IPS-20b (cell line): ENCODE data around the gene ALPL.
A peak's percentile ranks its signal among the peaks of the same experiment; 100 is the strongest.

Source experiments
- H3K27ac ChIP-seq: one replicate; pipeline ENCODE4 v1.5.1; 2013; ENCODE audit warnings: low read length
- H3K27me3 ChIP-seq: 2 replicates; pipeline ENCODE4 v1.6.1; 2013; ENCODE audit warnings: mild to moderate bottlenecking, low read length, inconsistent platforms; ENCODE audit not compliant: insufficient read depth
- H3K36me3 ChIP-seq: 2 replicates; pipeline ENCODE4 v1.6.1; 2013; ENCODE audit warnings: low read depth, mild to moderate bottlenecking, inconsistent platforms, low read length, moderate library complexity; ENCODE audit not compliant: insufficient read depth
- H3K4me1 ChIP-seq: 2 replicates; pipeline ENCODE4 v1.6.1; 2013; ENCODE audit warnings: mild to moderate bottlenecking, control low read depth, inconsistent platforms, low read length, moderate library complexity; ENCODE audit not compliant: insufficient read depth
- H3K4me3 ChIP-seq: 2 replicates; pipeline ENCODE4 v1.5.1; 2013; ENCODE audit warnings: mild to moderate bottlenecking, low read length, inconsistent platforms
- H3K9ac ChIP-seq: 2 replicates; pipeline ENCODE4 v1.6.1; 2013; ENCODE audit warnings: low read depth, mild to moderate bottlenecking, inconsistent platforms, low read length, moderate library complexity
- H3K9me3 ChIP-seq: 2 replicates; pipeline ENCODE4 v1.6.1; 2013; ENCODE audit warnings: mild to moderate bottlenecking, low read depth, low read length, inconsistent platforms; ENCODE audit not compliant: insufficient read depth

ALPL gene

DNA sequence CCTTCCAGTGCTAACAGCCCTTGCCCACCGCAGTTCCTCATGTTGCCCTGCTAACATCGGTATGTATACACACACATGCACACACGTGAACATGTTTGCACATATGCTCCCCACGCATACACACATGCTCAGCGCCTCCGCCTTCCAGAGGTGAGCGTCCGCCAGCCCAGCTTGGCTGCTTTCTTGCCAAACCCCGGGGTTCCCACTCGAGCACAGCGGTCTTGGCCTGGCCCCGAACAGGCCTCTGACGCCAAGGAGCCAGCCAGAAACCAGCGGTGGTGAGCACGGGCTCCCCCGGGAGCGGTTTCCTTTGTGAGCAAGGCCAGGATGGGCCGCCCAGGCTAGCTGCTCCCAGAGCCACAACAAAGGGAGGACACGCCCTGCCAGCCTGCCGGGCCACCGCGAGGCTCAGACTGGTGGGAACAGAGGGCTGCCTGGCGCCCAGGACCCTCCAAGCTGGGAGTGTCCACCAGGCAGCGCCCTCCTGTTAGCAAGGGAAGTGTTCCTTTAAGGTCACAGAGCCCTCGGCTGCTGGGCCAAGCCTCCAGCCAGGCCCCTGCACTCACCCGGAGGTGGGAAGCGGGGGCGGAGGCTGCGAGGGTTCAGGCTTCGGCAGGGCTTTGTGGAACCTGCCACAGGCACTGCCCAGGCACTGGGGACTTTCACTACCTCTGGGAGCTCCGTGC is 65.4 kb downstream of the ALPL start:
- Histone ChIP-seq H3K9me3 (no peaks in the 10 kb centered on the region), H3K9ac (peak overlapping the region; percentile 35; the same call in 1 of the 2 replicates), H3K27ac (no peak overlapping the region), H3K36me3 (peaks cover 4% of the 10 kb centered on the region; the same call in 1 of the 2 replicates), H3K27me3 (no peaks in the 10 kb centered on the region; the same call in 1 of the 2 replicates), H3K4me3 (no peak overlapping the region), H3K4me1 (peaks cover 9% of the 10 kb centered on the region; the same call in 1 of the 2 replicates)

DNA sequence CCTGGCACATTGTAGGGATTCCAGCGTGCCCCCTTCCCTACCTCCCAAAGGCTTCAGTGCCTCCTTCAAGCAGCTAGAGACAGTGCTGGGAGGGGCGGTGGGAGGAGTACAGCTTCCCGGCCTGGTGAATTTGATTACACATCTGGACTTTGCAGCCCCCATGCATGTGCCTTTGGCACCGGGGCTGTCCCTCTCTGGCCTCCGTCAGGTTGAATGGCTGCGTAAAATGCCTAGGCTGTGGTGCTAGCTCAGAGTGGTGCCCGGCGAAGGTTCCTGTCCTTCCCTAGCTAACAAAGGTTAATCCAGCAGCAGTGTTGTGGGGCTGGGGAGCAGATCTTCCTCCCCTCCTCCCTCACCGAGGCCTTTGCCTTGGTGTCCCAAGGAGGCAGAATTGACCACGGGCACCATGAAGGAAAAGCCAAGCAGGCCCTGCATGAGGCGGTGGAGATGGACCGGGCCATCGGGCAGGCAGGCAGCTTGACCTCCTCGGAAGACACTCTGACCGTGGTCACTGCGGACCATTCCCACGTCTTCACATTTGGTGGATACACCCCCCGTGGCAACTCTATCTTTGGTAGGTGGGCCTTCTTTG is 66.2 kb downstream of the ALPL start:
- Histone ChIP-seq H3K27ac (no peak overlapping the region), H3K36me3 (peaks cover 4% of the 10 kb centered on the region; the same call in 1 of the 2 replicates), H3K9me3 (no peaks in the 10 kb centered on the region), H3K27me3 (no peaks in the 10 kb centered on the region; the same call in 1 of the 2 replicates), H3K4me3 (no peak overlapping the region), H3K4me1 (peaks cover 9% of the 10 kb centered on the region; the same call in 1 of the 2 replicates), H3K9ac (peak overlapping the region; percentile 35; the same call in 1 of the 2 replicates)

DNA sequence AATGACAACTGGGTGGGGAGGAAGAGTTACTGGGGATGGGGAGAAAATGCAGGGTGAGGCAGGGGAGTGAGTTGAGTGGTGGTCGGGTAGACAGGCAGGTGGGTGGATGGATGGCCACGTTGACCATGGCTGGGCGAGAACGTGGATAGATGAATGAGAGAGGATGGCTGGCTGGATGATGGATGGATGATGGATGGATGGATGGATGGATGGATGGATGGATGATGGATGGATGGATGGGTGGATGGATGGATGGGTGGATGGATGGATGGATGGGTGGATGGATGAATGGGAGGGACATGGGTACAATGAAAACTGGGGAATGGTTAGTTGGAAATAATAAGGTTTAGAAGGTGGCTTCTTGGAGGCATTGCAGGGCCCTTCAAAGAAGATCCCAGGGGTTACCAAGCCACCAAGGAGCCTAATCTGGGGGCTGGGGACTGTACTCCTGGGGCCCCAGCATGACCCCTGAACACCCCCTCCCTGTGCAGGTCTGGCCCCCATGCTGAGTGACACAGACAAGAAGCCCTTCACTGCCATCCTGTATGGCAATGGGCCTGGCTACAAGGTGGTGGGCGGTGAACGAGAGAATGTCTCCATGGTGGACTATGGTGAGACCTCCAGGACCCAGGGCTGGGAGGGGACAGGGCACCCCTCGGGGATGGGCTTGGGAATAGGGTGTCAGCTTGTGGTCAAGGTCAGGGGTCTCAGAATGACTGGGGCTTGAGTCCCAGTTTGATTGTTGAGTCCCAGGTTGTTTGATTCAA is 67.0 kb downstream of the ALPL start:
- no peaks in the 10 kb centered on the region; the same call in 1 of the 2 replicates for H3K27me3 ChIP-seq
- H3K4me1 ChIP-seq: peaks cover 9% of the 10 kb centered on the region; the same call in 1 of the 2 replicates
- no peaks in the 10 kb centered on the region for H3K9me3 ChIP-seq
- H3K27ac ChIP-seq: no peak overlapping the region
- H3K4me3 ChIP-seq: no peak overlapping the region
- H3K36me3 ChIP-seq: no peaks in the 10 kb centered on the region
- H3K9ac ChIP-seq: no peak overlapping the region

DNA sequence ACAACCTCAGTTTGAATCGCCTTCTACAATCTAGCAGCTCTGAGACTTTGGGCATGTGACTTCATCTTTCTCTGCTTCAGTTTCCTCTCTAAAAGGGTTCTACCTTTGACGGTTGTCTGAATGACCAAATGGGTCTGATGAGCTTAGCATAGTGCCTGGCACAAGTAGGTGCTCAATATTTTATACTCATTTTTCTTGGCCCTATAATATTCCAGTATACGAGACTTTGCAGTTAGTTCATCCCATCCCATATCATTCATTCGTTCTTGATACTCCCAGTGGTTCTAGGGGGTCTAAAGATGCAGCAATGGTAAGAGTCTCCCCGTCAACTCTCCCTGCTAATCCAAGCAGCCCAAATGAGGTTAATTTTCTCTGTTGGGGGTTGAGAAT is 67.6 kb downstream of the ALPL start:
- H3K36me3 ChIP-seq: no peaks in the 10 kb centered on the region
- no peak overlapping the region for H3K9ac ChIP-seq
- no peak overlapping the region for H3K27ac ChIP-seq
- H3K27me3 ChIP-seq: no peaks in the 10 kb centered on the region; the same call in 1 of the 2 replicates
- H3K9me3 ChIP-seq: no peaks in the 10 kb centered on the region
- H3K4me1 ChIP-seq: peaks cover 9% of the 10 kb centered on the region; the same call in 1 of the 2 replicates
- no peak overlapping the region for H3K4me3 ChIP-seq

DNA sequence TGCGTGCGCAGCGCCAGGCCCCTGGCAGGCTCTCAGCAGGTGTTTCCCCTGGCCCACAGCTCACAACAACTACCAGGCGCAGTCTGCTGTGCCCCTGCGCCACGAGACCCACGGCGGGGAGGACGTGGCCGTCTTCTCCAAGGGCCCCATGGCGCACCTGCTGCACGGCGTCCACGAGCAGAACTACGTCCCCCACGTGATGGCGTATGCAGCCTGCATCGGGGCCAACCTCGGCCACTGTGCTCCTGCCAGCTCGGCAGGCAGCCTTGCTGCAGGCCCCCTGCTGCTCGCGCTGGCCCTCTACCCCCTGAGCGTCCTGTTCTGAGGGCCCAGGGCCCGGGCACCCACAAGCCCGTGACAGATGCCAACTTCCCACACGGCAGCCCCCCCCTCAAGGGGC is 68.1 kb downstream of the ALPL start:
- Histone ChIP-seq H3K9me3 (no peaks in the 10 kb centered on the region), H3K4me1 (peaks cover 9% of the 10 kb centered on the region; the same call in 1 of the 2 replicates), H3K4me3 (no peak overlapping the region), H3K36me3 (no peaks in the 10 kb centered on the region), H3K9ac (no peak overlapping the region), H3K27me3 (no peaks in the 10 kb centered on the region; the same call in 1 of the 2 replicates), H3K27ac (no peak overlapping the region)

DNA sequence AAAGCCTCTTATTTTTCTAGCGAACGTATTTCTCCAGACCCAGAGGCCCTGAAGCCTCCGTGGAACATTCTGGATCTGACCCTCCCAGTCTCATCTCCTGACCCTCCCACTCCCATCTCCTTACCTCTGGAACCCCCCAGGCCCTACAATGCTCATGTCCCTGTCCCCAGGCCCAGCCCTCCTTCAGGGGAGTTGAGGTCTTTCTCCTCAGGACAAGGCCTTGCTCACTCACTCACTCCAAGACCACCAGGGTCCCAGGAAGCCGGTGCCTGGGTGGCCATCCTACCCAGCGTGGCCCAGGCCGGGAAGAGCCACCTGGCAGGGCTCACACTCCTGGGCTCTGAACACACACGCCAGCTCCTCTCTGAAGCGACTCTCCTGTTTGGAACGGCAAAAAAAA is 68.7 kb downstream of the ALPL start:
- Histone ChIP-seq H3K9ac (no peak overlapping the region), H3K27ac (no peak overlapping the region), H3K4me1 (peaks cover 9% of the 10 kb centered on the region; the same call in 1 of the 2 replicates), H3K4me3 (no peak overlapping the region), H3K27me3 (peaks cover 3% of the 10 kb centered on the region; the same call in 1 of the 2 replicates), H3K36me3 (no peaks in the 10 kb centered on the region), H3K9me3 (no peaks in the 10 kb centered on the region)

DNA sequence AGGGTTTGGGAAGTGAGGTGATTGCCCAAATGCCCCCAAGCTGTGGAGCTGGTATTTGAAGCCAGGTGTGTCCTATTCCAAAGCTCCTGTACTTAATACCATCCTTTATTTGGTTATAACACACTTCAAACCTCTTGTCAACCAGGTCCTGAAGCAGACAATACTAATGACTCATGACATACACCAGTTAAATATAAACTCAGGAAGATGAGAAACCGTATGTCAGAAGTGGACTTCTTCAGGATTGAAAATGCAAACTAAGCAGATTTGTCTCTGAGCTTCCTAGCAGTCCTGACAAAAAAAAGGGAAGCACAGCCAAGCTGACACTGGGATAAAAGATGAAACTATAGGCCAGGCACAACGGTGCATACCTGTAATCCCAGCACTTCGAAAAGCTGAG is 70.6 kb downstream of the ALPL start:
- H3K4me3 ChIP-seq: no peak overlapping the region
- no peaks in the 10 kb centered on the region for H3K36me3 ChIP-seq
- H3K9ac ChIP-seq: no peak overlapping the region
- H3K9me3 ChIP-seq: no peaks in the 10 kb centered on the region
- H3K27me3 ChIP-seq: peaks cover 14% of the 10 kb centered on the region
- H3K27ac ChIP-seq: no peak overlapping the region
- H3K4me1 ChIP-seq: peaks cover 5% of the 10 kb centered on the region; the same call in 1 of the 2 replicates

DNA sequence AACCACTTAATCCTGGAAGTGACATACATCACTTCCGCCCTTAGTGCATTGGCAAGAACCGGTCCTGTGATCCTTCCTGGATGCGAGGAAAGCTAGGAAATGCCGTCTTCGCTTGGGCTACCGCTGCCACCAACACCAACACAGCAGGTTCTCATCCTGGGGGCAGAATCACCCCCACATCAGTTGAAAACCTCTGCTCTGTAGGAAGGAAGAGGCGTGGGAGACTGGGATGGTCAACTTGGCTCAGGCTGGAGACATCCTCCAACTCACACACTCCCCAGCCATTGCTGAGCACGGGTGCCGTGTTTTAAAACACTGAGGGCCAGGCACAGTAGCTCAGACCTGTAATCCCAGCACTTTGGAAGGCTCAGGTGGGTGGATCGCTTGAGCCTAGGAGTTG is 74.9 kb downstream of the ALPL start:
- Histone ChIP-seq H3K36me3 (no peaks in the 10 kb centered on the region), H3K27ac (no peak overlapping the region), H3K4me1 (0 out of 2 replicates have a peak, but pooled peaks cover 6% of the 10 kb centered on the region), H3K27me3 (peaks cover 33% of the 10 kb centered on the region), H3K9me3 (no peaks in the 10 kb centered on the region), H3K4me3 (no peak overlapping the region), H3K9ac (no peak overlapping the region)

DNA sequence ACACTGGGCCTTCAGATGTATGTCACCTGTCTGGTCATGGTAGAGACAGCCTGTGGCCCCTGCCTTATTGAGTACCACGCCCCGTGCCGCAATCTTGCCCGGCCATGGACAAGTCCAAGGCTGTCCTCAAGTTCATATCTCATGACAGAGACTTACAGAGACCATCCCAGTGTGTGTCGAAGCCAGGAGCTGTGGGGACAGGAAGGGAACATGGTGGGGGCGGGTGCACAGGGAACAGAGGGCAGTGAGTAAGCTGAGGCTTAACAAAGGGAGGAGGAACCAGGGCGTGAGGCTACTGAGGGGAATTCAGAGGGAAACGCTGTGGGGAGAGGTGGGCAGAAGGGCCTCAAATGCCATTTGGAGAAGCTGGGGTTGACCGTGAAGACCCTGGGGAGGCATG is 75.8 kb downstream of the ALPL start:
- no peak overlapping the region for H3K4me3 ChIP-seq
- peaks cover 36% of the 10 kb centered on the region for H3K27me3 ChIP-seq
- H3K36me3 ChIP-seq: no peaks in the 10 kb centered on the region
- H3K9me3 ChIP-seq: no peaks in the 10 kb centered on the region
- H3K4me1 ChIP-seq: 0 out of 2 replicates have a peak, but pooled peaks cover 6% of the 10 kb centered on the region
- no peak overlapping the region for H3K27ac ChIP-seq
- H3K9ac ChIP-seq: no peak overlapping the region

DNA sequence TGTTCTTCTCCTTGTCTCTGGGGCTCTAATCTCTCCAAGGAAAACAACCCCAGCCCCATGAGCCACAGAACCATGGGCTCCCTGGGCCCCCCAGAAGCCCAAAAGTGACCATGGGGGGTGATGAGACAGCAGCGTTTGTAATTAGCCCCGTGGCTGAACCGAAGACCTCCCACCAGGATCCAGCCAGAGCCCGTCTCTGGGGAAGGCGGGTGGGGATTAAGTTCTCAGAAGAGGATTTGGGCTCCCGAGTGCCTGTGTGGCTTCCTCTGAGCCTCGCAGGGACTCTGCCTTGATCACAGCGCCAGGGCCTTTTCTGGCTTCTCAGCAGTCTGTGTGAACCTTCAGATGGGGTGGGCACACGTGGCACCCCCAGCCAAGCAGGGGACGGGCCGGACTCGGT is 77.0 kb downstream of the ALPL start:
- Histone ChIP-seq H3K36me3 (no peaks in the 10 kb centered on the region), H3K27ac (no peak overlapping the region), H3K4me3 (no peak overlapping the region), H3K27me3 (peaks cover 36% of the 10 kb centered on the region), H3K9me3 (no peaks in the 10 kb centered on the region), H3K4me1 (peaks cover 11% of the 10 kb centered on the region; the same call in 1 of the 2 replicates), H3K9ac (no peak overlapping the region)

DNA sequence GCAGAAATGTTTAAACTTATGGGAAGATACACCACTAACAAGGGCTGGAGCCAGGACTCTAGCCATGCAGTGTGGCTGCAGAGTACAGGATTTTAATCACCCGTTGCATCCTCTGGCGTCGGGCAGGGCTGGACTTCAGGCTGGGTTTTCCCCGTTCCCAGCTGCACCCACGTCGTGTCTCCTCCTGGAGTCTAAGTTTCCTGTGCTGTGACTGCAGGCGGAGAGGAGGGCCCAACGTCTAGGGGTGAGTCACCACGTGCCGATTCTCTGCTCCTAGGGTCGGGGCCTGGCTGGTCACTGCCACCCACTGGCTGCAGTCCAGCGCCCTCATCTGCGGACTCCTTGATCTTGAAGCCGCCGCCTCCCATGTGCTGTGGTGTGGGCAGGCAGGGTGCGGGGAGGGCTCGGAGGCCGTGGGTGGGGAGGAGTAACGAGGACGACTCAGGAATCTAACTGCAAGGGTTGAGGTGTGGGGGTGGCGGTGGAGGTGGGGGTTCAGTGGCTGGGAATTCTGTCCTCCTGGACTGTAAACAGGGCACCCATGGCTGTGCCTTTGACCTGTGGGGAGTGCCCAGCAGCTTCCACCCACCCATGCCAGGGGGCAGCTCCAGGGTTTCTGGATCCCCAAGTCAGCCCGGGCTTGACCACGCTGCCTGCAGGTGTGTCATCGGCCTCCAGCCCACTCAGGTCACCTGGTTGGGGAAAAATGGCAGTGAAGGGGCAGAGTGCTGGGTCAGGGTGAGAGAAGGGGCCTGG is 77.8 kb downstream of the ALPL start:
- no peak overlapping the region for H3K27ac ChIP-seq
- no peak overlapping the region for H3K9ac ChIP-seq
- H3K36me3 ChIP-seq: no peaks in the 10 kb centered on the region
- H3K4me1 ChIP-seq: peaks cover 18% of the 10 kb centered on the region; the same call in 1 of the 2 replicates
- H3K27me3 ChIP-seq: peaks cover 36% of the 10 kb centered on the region
- no peak overlapping the region for H3K4me3 ChIP-seq
- H3K9me3 ChIP-seq: no peaks in the 10 kb centered on the region
